ENCODE measurements around the gene S100A12.

Gene S100A12

DNA sequence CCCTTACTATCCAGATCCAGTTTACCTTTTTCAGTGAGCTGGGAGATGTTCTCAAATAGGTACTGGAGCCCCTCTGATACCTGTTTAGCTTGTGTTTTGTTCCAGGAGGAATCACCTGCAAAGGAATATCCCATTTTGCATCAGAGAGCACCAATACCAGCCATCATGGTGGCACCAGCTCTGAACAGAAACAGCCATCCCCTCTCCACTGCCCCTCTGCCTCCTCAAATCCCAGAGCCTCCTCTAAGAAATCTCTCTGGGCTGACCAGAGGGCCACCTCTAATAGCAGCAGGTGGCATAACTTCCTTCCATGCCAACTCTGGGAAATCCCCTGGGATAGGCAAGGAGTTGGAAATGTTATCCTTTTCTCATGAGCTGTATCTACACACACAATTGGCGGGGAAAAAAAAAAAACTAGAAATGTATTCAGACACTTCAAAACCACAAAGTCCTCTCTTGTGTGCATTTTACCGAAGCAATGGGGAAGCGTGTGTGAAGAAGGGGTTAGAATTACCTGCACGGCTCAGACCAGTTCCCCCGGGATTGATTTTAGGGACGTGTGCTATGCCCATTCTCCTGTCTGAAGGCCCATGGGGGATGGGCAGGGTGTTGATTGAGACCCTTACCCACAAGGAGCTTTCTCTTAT, 29.2 kb downstream of the S100A12 start:
- no peaks in the 10 kb centered on the region for H4K20me1 ChIP-seq (ENCODE audit: low read depth, low read length)
- no peaks in the 10 kb centered on the region for H3K9me2 ChIP-seq (replicated peaks; ENCODE audit: insufficient read depth, low read length)
- H3K4me3 ChIP-seq (ENCODE audit: insufficient read depth, low read length, poor library complexity, severe bottlenecking), result no peak overlapping the region
- H3K4me2 ChIP-seq (ENCODE audit: low read depth, low read length, poor library complexity, severe bottlenecking), result no peak overlapping the region
- no peak for TF ChIP-seq EZH2phosphoT487 (conservative IDR thresholded peaks at IDR 0.05; ENCODE audit: low read length)
- H3K36me3 ChIP-seq (ENCODE audit: low read length), result no peaks in the 10 kb centered on the region
- no peak overlapping the region for H3K9ac ChIP-seq (ENCODE audit: low read length)
- no peak overlapping the region for H3K27ac ChIP-seq (ENCODE audit: low read depth, low read length)
- no peak overlapping the region for H2AFZ ChIP-seq (ENCODE audit: low read depth, low read length, severe bottlenecking)
- H3F3A ChIP-seq (ENCODE audit: insufficient read depth), result no peaks in the 10 kb centered on the region
- no peaks in the 10 kb centered on the region for H3K9me3 ChIP-seq (ENCODE audit: insufficient read depth, low read length)
- no peaks in the 10 kb centered on the region for H3K27me3 ChIP-seq (ENCODE audit: low read length)
- no peaks in the 10 kb centered on the region for H3K79me2 ChIP-seq (ENCODE audit: insufficient read depth, low read length)

DNA sequence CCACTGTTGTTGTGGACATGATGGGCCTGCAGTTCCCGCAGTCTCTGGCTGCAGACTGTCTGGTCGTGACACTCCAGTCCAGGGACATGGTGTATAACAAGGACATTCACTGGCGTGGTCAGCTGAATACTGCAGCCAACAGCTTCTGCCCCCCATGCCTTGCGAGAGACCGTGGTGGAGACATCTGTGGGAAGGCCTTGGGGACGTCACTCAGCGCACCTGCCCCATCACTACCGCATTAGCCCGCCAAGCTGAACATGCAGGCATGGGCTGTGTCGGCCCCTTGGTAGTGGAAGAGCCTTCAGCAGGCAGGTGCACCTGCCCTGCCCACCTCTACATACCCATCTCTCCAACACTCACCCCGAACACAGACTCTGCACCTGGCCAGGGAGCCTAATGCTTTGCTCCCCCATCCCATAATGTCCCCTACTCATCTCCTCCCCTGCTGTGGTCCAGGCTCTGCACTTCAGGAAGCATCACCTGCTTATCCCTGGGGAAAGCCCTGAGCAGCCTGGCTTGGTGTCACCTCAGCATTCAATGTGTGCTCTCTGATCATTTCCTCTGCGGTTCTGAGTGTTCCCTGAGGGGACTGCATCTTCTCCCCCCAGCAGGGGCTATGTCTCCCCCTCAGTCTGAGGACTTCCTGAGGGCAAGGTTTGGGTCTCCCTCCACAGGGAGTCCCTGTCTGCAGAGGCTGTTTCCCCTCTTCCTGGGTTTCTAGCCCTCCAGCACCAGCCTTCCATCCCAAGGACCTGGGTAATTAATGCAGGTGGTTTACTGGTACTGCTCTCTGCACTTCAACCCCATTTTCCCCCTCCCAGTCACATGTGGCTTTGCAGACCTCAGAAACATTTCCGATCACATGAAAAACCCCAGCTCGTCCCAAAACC, 30.0 kb downstream of the S100A12 start:
- no peaks in the 10 kb centered on the region for H3K9me2 ChIP-seq (replicated peaks; ENCODE audit: insufficient read depth, low read length)
- no peak overlapping the region for H3K27ac ChIP-seq (ENCODE audit: low read depth, low read length)
- no peaks in the 10 kb centered on the region for H3K36me3 ChIP-seq (ENCODE audit: low read length)
- no peaks in the 10 kb centered on the region for H3K79me2 ChIP-seq (ENCODE audit: insufficient read depth, low read length)
- no peak overlapping the region for H3K4me2 ChIP-seq (ENCODE audit: low read depth, low read length, poor library complexity, severe bottlenecking)
- TF ChIP-seq, protein P1, sequence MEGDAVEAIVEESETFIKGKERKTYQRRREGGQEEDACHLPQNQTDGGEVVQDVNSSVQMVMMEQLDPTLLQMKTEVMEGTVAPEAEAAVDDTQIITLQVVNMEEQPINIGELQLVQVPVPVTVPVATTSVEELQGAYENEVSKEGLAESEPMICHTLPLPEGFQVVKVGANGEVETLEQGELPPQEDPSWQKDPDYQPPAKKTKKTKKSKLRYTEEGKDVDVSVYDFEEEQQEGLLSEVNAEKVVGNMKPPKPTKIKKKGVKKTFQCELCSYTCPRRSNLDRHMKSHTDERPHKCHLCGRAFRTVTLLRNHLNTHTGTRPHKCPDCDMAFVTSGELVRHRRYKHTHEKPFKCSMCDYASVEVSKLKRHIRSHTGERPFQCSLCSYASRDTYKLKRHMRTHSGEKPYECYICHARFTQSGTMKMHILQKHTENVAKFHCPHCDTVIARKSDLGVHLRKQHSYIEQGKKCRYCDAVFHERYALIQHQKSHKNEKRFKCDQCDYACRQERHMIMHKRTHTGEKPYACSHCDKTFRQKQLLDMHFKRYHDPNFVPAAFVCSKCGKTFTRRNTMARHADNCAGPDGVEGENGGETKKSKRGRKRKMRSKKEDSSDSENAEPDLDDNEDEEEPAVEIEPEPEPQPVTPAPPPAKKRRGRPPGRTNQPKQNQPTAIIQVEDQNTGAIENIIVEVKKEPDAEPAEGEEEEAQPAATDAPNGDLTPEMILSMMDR (IDR thresholded peaks at IDR 0.05; ENCODE audit: insufficient read depth, low read length, poor library complexity, severe bottlenecking), result no peak
- no peak for TF ChIP-seq EZH2phosphoT487 (conservative IDR thresholded peaks at IDR 0.05; ENCODE audit: low read length)
- H2AFZ ChIP-seq (ENCODE audit: low read depth, low read length, severe bottlenecking), result no peak overlapping the region
- H3K9me3 ChIP-seq (ENCODE audit: insufficient read depth, low read length), result no peaks in the 10 kb centered on the region
- H3K4me3 ChIP-seq (ENCODE audit: insufficient read depth, low read length, poor library complexity, severe bottlenecking), result no peak overlapping the region
- no peaks in the 10 kb centered on the region for H4K20me1 ChIP-seq (ENCODE audit: low read depth, low read length)
- no peaks in the 10 kb centered on the region for H3K27me3 ChIP-seq (ENCODE audit: low read length)
- H3F3A ChIP-seq (ENCODE audit: insufficient read depth), result no peaks in the 10 kb centered on the region
- no peak overlapping the region for H3K9ac ChIP-seq (ENCODE audit: low read length)

DNA sequence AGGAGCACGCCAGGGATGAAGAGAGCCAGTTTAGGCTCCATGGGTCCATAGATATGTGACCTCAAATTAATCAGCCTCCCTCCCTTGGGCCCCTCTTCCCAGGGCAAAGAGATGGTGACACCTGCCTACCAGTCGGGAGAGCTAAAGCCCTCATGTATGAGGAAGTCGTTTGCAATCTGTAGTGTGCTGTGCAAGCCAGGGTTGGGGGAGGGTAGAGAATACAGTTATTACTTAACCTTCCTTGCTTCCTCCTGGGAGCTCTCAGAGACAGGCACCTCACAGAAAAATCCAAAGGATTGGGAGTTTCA, 30.7 kb downstream of the S100A12 start:
- no peaks in the 10 kb centered on the region for H3K9me3 ChIP-seq (ENCODE audit: insufficient read depth, low read length)
- H4K20me1 ChIP-seq (ENCODE audit: low read depth, low read length), result no peaks in the 10 kb centered on the region
- no peaks in the 10 kb centered on the region for H3K9me2 ChIP-seq (replicated peaks; ENCODE audit: insufficient read depth, low read length)
- no peak overlapping the region for H3K27ac ChIP-seq (ENCODE audit: low read depth, low read length)
- H3K27me3 ChIP-seq (ENCODE audit: low read length), result no peaks in the 10 kb centered on the region
- no peak overlapping the region for H3K9ac ChIP-seq (ENCODE audit: low read length)
- no peaks in the 10 kb centered on the region for H3F3A ChIP-seq (ENCODE audit: insufficient read depth)
- H3K4me2 ChIP-seq (ENCODE audit: low read depth, low read length, poor library complexity, severe bottlenecking), result no peak overlapping the region
- H3K79me2 ChIP-seq (ENCODE audit: insufficient read depth, low read length), result no peaks in the 10 kb centered on the region
- H3K4me3 ChIP-seq (ENCODE audit: insufficient read depth, low read length, poor library complexity, severe bottlenecking), result no peak overlapping the region
- no peak for TF ChIP-seq EZH2phosphoT487 (conservative IDR thresholded peaks at IDR 0.05; ENCODE audit: low read length)
- TF ChIP-seq, protein P1 (IDR thresholded peaks at IDR 0.05; ENCODE audit: insufficient read depth, low read length, poor library complexity, severe bottlenecking), result no peak
- H3K36me3 ChIP-seq (ENCODE audit: low read length), result no peaks in the 10 kb centered on the region
- no peak overlapping the region for H2AFZ ChIP-seq (ENCODE audit: low read depth, low read length, severe bottlenecking)

All from SU-DHL-6 (cell line).